HG02642 (cell line): ENCODE data around the gene ULK4.
A peak's percentile ranks its signal among the peaks of the same experiment; 100 is the strongest.
"Not testable (repeated sequence)": the region's sequence is repeated elsewhere in the genome, so short reads cannot be mapped to it uniquely, and the experiment has no call there.

Source experiments
- ATAC-seq: cut with Tn5 transposase; IDR thresholded peaks from one replicate; pipeline ENCODE4 v1.9.1; 2021; ENCODE audit warnings: mild to moderate bottlenecking; ENCODE audit not compliant: unreplicated experiment, poor library complexity

The ULK4 gene

DNA sequence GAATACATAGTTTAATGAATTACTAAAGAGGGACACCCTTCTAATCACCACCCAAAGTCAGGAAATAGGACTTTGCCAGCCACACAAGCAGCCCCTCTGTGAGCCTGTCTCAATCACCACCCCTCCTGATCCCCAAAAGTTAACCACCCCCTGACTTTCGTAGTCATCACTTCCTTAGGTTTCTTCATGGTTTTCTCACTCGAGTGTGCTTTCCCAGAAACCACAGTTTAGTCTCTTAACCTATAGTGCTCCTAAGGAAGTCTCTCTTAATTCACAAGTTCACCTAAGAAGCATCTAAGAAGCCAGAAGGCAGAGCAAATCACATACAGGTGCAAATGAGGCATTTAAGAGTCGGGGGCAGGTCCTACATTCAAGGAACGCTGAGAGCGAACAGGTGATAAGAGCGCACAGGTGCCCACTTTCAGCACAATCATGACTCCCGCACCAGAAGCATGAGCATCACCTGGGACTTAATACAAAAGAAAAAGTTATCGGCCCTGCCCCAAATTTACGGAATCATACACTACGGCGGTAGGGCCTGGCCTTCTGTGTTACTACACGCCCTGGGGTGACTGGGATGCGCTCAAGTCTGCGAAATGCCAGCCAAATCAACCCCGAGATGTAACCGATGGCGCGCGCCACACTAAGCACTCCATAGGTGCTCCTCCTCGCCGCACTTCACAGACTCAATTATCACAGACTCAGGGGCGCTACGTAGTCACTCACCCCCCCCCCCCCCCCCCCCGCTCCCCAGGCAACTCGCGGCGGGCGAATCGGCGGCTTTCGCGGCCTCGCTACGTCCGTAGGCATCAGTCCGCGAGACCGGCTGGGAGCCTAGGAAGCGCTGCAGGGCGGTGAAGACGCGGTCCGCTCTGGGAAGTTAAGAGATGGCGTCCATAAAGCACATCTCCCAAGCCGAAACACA, 815 bp downstream of the ULK4 start:
- peak; percentile 22 for ATAC-seq

DNA sequence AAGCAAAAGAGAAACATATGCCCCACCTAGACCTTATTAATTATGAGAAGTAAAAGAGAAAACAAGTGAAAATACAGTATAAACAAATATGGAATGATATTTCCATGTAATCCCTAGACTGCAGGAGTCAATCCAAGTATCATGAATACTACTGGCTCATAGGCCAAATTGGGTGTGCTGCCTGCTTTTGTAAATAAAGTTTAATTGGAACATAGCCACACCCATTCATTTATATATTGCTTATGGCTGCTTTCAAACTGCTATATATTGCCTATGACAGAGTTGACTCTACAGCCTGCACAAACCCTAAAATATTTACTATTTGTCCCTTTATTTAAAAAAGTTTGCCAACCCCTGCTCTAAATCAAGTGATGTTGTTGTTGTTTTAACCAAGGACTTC, 5.3 kb downstream of the ULK4 start:
- no peak for ATAC-seq

DNA sequence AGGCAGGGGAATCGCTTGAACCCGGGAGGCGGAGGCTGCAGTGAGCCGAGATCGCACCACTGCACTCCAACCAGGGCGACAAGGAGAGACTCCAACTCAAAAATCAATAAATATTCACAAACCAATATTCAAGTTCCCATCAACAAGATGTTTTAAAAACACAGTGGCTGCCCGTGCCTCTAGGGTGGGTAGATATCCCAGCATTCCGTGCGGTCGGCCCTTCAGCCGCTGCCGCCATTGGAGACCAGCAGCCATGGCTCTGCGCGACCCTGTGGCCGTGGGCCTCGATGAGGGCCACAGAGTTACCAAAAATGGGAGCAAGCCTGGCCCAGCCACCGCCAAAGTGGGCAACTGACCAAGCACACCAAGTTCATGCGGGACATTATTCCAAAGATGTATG, 6.7 kb downstream of the ULK4 start:
- no peak for ATAC-seq

DNA sequence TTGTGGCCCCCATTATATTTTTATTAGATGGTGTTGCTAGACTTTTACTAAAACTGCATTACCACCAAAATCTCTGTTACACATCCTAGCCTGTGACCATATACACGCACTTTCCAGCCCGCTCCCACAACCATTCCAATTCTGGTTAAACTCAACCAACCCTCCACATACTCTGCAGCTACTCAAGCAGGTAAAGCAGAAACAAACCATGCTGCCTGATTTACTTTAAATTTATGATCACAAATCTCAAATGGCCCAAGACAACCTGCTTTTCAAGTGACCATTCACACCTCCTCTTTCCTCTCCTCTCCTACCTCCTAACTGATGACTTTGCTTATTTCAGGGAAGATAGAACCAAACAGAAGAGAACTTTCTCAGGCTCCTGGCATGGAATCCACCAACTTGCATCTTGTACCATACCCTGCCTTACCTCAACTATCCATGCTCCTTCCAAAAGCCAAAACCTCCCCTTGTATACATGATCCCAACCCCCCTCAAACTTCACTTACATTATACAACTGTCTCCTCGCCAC, 18.5 kb downstream of the ULK4 start:
- no peak for ATAC-seq

DNA sequence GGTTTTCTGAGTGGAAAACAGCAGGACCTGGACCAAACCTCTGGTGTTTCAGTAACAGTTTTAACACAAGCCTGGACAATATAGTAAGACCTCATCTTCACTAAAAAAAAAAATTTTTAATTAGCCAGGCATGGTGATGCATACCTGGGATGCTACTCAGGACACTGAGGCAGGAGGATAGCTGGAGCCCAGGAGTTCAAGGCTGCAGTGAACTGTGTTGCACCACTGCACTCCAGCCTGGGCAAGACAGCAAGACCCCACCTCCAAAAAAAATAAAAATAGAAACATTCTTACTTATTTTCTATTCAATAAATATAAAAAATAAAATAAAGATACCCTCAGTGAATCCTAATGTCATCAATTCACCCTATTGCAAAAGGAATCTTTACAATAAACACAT, 21.5 kb downstream of the ULK4 start:
- ATAC-seq: no peak

DNA sequence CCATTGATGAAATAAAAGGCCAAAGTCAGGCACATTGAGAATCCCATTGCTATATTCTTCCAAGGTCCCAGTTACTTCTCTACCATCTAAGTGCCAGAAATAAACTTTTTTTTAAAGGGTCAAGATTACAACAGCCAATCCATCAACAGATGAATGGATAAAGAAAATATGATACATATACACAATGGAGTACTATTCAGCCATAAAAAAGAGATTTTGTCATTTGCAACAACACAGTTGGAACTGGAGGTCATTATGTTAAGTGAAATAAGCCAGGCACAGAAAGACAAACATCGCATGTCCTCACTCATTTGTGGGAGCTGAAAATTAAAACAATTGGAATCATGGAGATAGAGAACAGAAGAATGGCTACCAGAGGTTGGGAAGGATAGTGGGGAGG, 25.5 kb downstream of the ULK4 start:
- ATAC-seq: no peak

DNA sequence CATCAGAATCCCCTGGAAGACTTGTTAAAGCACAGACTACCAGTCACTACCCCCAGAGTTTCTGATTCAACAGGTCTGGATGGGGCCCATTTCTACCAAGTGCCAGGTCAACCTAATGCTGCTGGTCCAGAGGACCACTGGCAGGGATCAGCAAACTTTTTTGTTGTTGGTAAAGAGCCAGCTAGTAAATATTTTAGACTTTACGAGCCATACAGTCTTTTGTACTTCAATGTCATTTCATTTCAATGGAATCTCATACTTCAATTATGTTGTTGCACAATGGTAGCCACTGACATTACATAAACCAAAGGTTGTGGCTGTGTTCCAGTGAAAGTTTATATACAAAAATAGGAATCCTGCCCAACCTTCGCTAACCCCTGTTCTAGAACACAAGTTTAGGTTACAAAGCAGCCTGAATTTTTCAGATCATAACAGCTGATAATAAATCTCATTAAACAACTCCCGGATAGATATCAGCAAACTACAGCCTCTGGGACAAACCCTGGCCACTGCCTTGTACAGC, 28.7 kb downstream of the ULK4 start:
- no peak for ATAC-seq

DNA sequence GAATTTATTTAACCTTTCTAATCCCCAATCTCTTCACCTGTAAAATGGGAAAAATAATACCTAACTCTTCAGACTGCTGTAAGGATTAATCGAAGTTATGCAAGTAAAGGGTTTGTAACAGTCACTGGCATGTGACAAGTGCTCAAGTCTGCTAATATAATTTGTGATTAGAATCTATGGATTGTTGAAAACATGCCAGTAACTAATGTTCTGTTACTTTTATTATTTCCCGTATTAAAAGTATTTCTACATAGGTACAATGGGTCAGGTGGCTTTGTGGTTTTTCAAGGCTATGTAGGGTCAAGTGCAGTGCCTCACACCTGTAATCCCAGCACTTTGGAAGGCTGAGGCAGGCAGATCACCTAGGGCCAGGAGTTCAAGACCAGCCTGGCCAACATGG, 29.4 kb downstream of the ULK4 start:
- no peak for ATAC-seq

DNA sequence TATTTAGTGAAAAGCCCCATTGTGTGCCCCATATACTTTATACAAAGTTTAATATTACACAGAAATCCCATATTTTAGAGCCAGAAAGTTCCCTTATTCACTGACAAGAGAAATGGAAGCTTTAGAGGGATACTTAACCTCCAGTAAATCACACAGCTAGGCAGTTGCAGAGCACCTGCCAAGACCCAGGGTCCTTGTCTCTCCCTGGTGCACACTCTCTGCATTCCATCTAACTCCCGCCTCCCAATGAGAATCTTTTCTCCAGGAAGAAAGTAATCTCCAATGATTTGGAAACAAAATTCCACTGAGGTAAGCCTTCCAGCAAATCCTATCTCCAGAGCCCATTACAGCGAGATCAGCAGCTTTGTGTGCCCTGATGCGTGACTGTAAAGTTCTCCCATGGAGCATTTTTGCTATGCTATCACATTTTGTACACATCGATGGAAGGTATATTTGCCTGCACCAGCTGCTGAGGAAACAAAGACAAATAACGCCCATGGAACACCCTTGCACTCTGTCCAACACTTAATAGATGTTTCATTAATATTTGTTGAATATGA, 41.4 kb downstream of the ULK4 start:
- ATAC-seq: no peak

DNA sequence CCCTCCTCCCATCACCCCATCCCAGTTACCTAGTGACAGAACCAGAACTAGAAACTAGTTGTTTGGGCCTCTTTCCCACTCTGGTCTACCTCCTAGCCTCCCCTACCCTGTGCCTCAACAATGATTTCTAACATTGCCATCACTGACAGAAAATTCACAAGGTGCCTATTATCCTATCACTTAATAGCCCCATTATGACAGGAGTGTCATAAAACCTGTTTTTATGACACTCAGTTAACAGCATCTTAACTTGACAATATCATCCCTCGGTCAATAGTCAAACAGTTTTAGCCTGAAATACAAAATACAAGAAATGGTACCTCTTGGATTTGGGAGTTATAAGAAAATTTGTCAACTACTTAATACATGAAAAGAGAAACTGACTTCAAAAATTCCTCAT, 46.5 kb downstream of the ULK4 start:
- no peak for ATAC-seq

DNA sequence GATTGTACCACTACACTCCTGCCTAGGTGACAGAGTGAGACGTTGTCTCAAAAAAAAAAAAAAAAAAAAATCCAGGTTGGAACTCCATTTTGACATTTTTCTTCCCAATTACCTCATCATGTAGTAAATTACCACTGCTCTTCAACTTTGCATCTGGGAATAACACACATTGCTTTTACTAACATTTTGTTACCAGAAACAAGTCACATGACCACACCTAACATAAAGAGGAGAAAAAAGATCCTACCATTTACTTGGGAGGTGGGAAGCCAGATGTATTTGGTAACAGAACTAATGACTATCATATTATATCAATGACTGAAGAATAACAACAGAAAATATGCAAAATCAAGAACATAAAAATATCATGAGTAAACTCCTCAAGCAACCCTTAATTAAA, 49.6 kb downstream of the ULK4 start:
- ATAC-seq: no peak

DNA sequence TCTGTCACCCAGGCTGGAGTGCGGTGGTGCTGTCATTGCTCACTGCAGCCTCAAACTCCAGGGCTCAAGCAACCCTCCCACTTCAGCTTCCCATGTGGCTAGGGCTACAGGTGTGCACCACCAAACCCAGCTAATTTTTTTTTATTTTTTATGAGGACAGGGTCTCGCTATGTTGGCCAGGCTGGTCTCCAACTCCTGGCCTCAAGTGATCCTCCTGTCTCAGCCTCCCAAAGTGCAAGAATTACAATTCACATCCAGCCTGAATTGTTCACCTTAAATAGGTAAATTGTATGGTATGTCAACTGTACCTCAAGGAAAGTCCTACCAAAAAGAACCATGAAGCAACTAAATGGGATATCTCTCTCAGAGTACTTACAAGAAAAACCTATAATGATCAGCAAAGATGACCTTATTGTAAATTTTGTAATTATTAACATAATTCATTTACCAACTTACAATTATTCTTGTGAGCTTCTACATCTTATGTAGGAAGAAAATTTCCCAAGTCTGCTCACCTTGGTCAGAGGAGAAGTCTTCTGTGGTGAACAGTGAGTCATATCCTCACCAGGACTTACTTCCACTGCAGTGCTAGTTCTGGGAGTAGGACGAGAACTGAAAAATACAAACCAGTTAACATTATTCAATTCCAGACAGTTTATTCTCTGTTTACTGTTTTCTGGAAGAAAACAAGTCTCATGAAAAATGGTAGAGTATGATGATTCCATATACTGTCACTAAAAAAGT, 54.4 kb downstream of the ULK4 start:
- ATAC-seq: no peak

DNA sequence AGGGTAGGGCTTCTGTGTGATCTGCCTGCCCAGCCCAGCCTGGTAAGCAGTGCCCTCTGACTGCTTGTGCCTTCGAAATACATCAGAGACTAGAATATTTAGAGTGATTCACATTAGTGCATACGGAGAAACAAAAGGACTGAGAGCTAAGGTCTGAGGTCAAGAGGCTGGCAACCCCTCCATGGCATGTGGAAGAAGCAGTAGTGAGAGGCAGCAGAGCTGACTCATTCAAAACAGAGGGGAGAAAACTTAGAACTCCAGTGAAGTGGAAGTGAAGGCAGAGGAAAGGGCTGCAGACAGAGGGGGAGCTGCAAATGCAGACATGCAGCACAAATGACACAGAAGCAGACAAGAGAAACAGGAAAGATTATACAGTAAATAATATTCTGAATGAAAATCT, 61.6 kb downstream of the ULK4 start:
- no peak for ATAC-seq

DNA sequence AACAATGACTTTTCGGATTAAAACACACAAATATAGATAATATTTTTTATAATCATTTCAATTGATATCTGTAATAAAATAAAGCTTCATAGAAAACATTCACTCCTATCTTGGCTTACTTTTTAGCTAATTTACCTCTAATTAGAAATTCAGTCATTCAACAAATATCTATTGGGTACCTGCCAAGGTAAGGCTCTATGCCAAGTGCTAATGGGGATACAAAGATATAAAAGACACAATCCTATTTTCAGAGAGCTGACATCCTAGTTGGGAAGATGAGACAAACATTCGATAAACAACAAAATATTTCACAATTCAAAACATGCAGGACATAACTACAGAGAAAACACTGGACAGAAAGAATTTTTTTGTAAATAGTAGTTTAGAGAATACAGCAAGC, 63.3 kb downstream of the ULK4 start:
- no peak for ATAC-seq

DNA sequence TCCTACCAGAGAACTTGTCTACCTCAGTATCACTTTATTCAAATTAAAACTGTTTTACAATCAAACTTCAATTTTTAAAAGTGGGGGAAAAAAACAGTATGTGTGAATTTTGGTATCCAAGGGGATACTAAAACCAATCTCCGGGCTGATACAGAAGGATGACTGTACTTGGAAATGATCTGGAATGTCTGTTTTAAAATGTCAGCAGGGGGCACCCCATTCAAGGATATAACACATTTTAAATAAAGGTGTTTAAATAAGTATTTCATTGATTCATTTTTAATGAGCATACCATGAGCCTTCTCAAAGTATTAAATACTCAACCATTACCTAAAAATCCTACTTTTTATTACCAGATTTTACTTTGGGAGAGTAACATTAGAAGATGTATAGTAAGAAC, 67.9 kb downstream of the ULK4 start:
- no peak for ATAC-seq

DNA sequence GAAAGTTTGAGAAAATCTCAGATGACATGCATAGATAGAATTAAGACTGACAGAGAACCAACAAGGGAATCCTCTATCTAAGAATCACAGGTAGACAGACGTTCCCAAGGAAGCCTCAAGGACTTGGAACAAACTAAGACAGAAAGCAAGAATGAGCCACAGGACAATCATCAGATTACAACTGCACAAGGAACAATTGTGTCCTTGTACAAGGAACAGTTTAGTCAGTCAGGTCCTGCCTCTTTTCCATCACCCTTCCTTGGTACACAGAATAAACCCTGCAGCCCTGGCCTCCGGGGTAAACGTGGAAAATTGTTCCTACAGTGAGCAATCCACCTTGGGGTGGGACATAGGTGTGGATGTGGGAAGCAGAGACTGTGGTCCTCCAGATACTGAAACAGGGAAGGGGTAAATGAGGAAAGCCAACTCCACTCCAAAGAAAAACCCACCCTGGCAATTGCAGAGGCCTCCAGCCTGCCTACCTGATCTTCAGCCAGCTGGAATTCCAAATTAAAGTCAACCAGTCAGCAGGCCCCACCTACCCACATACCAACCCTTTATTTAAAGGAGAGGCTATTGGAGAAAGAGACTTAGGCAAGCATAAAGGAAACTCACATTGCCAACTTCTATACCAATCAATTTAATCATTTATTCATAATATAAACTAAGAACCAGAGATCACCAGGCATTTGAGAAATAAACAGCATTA, 73.4 kb downstream of the ULK4 start:
- no peak for ATAC-seq

DNA sequence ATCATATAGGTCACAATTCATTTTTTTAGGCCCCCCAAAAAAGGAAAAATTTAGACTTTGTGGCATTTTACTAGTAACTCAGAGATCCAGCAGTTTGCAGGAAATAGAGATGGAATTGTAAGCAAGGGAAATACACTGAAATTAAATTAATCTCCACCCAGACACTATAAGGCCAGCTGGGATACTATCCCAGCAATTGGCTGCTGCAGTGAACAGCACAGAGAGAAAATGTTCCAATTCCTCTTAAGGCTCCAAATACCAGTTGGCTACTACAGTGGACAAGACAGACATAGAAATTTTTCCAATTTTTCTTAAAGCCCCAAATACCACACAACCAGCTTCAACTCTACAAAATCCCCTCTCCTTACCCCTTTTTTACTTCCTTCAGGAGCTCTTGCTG, 78.9 kb downstream of the ULK4 start:
- no peak for ATAC-seq

DNA sequence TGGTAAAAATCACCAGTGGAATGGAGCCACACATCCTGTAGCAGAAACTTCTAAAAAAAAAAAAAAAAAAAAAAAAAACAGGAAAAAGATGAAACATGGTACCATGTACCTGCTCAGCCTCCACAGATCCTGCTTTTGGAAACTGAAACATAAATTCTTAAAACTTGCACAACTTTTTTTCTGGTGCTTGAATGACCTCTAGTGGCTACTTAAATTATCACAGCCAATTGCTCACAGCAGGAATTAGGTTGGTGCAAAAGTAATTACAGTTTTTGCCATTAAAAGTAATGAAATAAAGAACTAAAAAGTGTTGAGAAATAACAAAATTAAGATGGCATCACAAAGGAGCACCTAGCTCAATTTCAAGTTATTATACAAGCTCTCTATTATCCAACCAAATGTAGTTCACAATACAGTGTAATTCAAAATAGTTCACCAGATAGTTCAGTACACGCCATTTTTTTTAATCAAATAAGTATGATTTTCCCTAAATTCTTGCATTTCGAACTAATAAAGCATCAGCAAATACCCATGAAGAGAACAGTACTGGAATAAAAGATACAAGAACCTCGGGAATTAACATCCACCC, 80.6 kb downstream of the ULK4 start:
- no peak for ATAC-seq

DNA sequence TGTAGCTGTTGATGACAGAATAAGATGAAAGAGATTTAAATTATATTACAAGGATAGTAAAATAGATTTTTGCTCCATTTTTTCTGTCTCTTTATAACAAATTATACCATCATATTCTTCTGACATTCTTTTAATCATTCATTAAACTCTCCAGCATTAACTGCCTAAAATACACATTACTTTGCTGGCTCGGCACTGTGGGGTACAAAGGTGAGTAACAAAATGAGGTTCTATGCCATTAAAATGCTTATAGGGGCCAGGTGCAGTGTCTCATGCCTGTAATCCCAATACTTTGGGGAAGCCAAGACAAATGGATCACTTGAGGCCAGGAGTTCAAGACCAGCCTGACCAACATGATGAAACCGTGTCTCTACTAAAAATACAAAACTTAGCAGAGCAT, 81.5 kb downstream of the ULK4 start:
- no peak for ATAC-seq

DNA sequence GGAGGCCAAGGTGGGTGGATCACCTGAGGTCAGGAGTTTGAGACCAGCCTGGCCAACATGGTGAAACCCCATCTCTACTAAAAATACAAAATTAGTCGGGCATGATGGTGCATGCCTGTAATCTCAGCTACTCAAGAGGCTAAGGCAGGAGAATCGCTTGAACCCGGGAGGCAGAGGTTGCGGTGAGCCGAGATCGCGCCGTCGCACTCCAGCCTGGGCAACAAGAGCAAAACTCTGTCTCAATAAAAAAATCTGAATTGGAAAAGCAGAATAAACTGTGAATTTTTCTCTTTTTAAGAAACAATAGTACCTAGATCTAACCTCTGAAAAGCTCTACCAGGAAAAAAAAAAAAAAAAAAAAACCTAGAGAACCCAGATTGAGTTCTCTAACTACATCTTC, 84.2 kb downstream of the ULK4 start:
- ATAC-seq: not testable (repeated sequence)
